Trophoblast cell (in vitro differentiated cells and primary cell): ENCODE results near the gene ADNP2.

ENCODE experiments used
- DNase-seq, 2 donors: peaks; one replicate each; pipeline ENCODE4 v3.0.0-alpha.2; 2016
- H2AFZ ChIP-seq: 2 replicates; pipeline ENCODE4 v1.6.1; 2013; ENCODE audit warnings: low read length, moderate library complexity, mild to moderate bottlenecking; ENCODE audit not compliant: insufficient read depth, poor library complexity
- H2AK5ac ChIP-seq: 2 replicates; pipeline ENCODE4 v1.6.1; 2013; ENCODE audit warnings: mild to moderate bottlenecking, low read length
- H2BK120ac ChIP-seq: 2 replicates; pipeline ENCODE4 v1.6.1; 2013; ENCODE audit warnings: low read length, mild to moderate bottlenecking, moderate library complexity; ENCODE audit not compliant: insufficient read depth, poor library complexity
- H2BK12ac ChIP-seq: 2 replicates; pipeline ENCODE4 v1.6.1; 2013; ENCODE audit warnings: mild to moderate bottlenecking, low read length, moderate library complexity
- H2BK5ac ChIP-seq: 2 replicates; pipeline ENCODE4 v1.6.1; 2013; ENCODE audit warnings: low read length, low read depth, moderate library complexity, mild to moderate bottlenecking; ENCODE audit not compliant: poor library complexity
- H3K14ac ChIP-seq: 2 replicates; pipeline ENCODE4 v1.6.1; 2013; ENCODE audit warnings: mild to moderate bottlenecking, low read length
- H3K18ac ChIP-seq: 2 replicates; pipeline ENCODE4 v1.6.1; 2013; ENCODE audit warnings: mild to moderate bottlenecking, low read length
- H3K23ac ChIP-seq: 2 replicates; pipeline ENCODE4 v1.6.1; 2013; ENCODE audit warnings: low read length
- H3K27ac ChIP-seq: 2 replicates; pipeline ENCODE4 v1.5.1; 2013; ENCODE audit warnings: low read depth, mild to moderate bottlenecking, inconsistent platforms, low read length, moderate library complexity
- H3K27me3 ChIP-seq: 2 replicates; pipeline ENCODE4 v1.6.1; 2013; ENCODE audit warnings: inconsistent platforms, mild to moderate bottlenecking, low read length, moderate library complexity; ENCODE audit not compliant: insufficient read depth
- H3K36me3 ChIP-seq, 2 experiments: 1 replicate in 1 of 2; 2 replicates in 1 of 2; pipeline ENCODE4 v1.6.1; 2013; ENCODE audit warnings: low read length in 2 of 2, mild to moderate bottlenecking in 2 of 2, moderate library complexity in 1 of 2; ENCODE audit not compliant: insufficient read depth in 2 of 2, control insufficient read depth in 1 of 2
- H3K4ac ChIP-seq: 2 replicates; pipeline ENCODE4 v1.6.1; 2013; ENCODE audit warnings: low read depth, mild to moderate bottlenecking, low read length, moderate library complexity
- H3K4me1 ChIP-seq, 2 experiments: 1 replicate in 1 of 2; 2 replicates in 1 of 2; pipeline ENCODE4 v1.6.1; 2013; ENCODE audit warnings: low read length in 2 of 2, mild to moderate bottlenecking in 2 of 2, moderate library complexity in 1 of 2; ENCODE audit not compliant: insufficient read depth in 2 of 2, control insufficient read depth in 1 of 2
- H3K4me2 ChIP-seq: 2 replicates; pipeline ENCODE4 v1.6.1; 2013; ENCODE audit warnings: inconsistent platforms, mild to moderate bottlenecking, low read length, moderate library complexity
- H3K4me3 ChIP-seq: 2 replicates; pipeline ENCODE4 v1.5.1; 2013; ENCODE audit warnings: mild to moderate bottlenecking, low read depth, low read length, inconsistent platforms
- H3K79me1 ChIP-seq: one replicate; pipeline ENCODE4 v1.6.1; 2013; ENCODE audit warnings: low read length
- H3K79me2 ChIP-seq: 2 replicates; pipeline ENCODE4 v1.6.1; 2013; ENCODE audit warnings: low read length, mild to moderate bottlenecking; ENCODE audit not compliant: control insufficient read depth, insufficient read depth, poor library complexity
- H3K9ac ChIP-seq: 2 replicates; pipeline ENCODE4 v1.6.1; 2013; ENCODE audit warnings: mild to moderate bottlenecking, low read length
- H3K9me3 ChIP-seq: 2 replicates; pipeline ENCODE4 v1.6.1; 2013; ENCODE audit warnings: low read depth, mild to moderate bottlenecking, control low read depth, inconsistent platforms, low read length; ENCODE audit not compliant: insufficient read depth
- H4K12ac ChIP-seq: 2 replicates; pipeline ENCODE4 v1.6.1; 2013; ENCODE audit warnings: low read depth, mild to moderate bottlenecking, low read length, moderate library complexity
- H4K8ac ChIP-seq: 2 replicates; pipeline ENCODE4 v1.6.1; 2013; ENCODE audit warnings: low read depth, mild to moderate bottlenecking, low read length, moderate library complexity
- H4K91ac ChIP-seq: one replicate; pipeline ENCODE4 v1.6.1; 2013; ENCODE audit warnings: low read depth, mild to moderate bottlenecking, low read length, moderate library complexity
- WGBS: extraction: QIAGEN DNeasy Blood & Tissue Kit; methylation state at CpG from one replicate; pipeline ENCODE4 v1.1.7; 2013; ENCODE audit warnings: missing lambda C conversion rate; ENCODE audit not compliant: insufficient read length, insufficient coverage; ENCODE audit errors: extremely low coverage; 5-methylcytosine and 5-hydroxymethylcytosine counted together

The ADNP2 gene

GRCh38 chr18:80067897-80068296, 41.2 kb upstream of the ADNP2 start:
- no peak for DNase-seq
- H3K79me1 ChIP-seq = no peaks in the 10 kb centered on the region
- no peak overlapping the region for H3K4me3 ChIP-seq
- no peaks in the 10 kb centered on the region for H3K79me2 ChIP-seq
- WGBS = no CpG with 5 or more reads among the region's 10 CpGs
- no peak overlapping the region for H4K8ac ChIP-seq
- H3K9me3 ChIP-seq = peaks cover 7% of the 10 kb centered on the region
- no peak overlapping the region for H4K12ac ChIP-seq
- no peak overlapping the region for H3K18ac ChIP-seq
- no peak overlapping the region for H3K23ac ChIP-seq
- no peaks in the 10 kb centered on the region for H3K36me3 ChIP-seq
- H2AK5ac ChIP-seq = no peak overlapping the region
- H3K14ac ChIP-seq = no peak overlapping the region
- no peak overlapping the region for H2BK120ac ChIP-seq
- H4K91ac ChIP-seq = no peak overlapping the region
- no peaks in the 10 kb centered on the region for H3K4me1 ChIP-seq
- H2AFZ ChIP-seq = no peak overlapping the region
- H3K27ac ChIP-seq = no peak overlapping the region
- H3K4ac ChIP-seq = no peak overlapping the region
- no peaks in the 10 kb centered on the region for H3K27me3 ChIP-seq
- no peak overlapping the region for H3K4me2 ChIP-seq
- no peak overlapping the region for H3K9ac ChIP-seq
- no peak overlapping the region for H2BK12ac ChIP-seq
- no peak overlapping the region for H2BK5ac ChIP-seq

DNA sequence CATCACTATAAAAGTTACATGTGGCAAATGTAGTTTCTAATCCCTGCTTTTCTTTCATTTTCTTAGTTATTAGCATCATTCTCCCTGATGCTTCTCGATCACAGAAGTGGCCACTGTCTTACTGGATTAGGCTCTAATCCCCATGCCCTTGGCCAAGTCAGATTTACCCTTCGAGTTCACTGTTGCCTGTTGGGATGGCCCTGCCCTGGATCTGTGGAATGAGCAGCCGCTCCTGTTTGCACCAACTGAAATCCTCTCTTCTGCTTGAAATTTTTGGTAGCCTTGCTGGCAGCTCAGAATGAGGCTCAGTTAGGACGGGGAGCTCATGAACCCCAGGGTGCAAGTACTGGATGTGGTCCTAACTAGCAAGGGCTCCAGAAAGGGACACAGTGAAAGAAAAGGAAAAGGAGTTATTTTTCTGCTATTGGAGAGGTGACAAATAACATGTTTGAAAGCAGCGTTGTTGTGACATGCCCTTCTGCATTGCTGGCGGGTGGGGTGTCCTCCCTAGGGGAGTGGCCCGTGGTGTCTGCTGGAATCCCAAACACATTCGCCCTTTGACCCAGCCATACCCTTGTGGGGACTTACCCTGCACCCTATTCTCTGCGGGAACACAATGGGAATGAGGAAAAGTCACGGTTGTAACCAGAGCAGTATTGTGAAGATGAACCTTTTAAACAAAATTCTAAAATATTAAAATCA, 40.3 kb upstream of the ADNP2 start:
- H3K4ac ChIP-seq = no peak overlapping the region
- H3K4me3 ChIP-seq = no peak overlapping the region
- no CpG with 5 or more reads among the region's 10 CpGs for WGBS
- no peaks in the 10 kb centered on the region for H3K27me3 ChIP-seq
- H2AFZ ChIP-seq = no peak overlapping the region
- peaks cover 9% of the 10 kb centered on the region for H3K9me3 ChIP-seq
- no peaks in the 10 kb centered on the region for H3K4me1 ChIP-seq
- H3K4me2 ChIP-seq = no peak overlapping the region
- no peaks in the 10 kb centered on the region for H3K79me1 ChIP-seq
- no peaks in the 10 kb centered on the region for H3K79me2 ChIP-seq
- H3K23ac ChIP-seq = no peak overlapping the region
- H2BK120ac ChIP-seq = no peak overlapping the region
- no peak overlapping the region for H3K27ac ChIP-seq
- no peak for DNase-seq
- H2AK5ac ChIP-seq = no peak overlapping the region
- H4K8ac ChIP-seq = no peak overlapping the region
- no peak overlapping the region for H3K9ac ChIP-seq
- H2BK12ac ChIP-seq = no peak overlapping the region
- no peak overlapping the region for H4K12ac ChIP-seq
- no peak overlapping the region for H3K14ac ChIP-seq
- no peak overlapping the region for H2BK5ac ChIP-seq
- no peak overlapping the region for H3K18ac ChIP-seq
- H4K91ac ChIP-seq = no peak overlapping the region
- H3K36me3 ChIP-seq = no peaks in the 10 kb centered on the region

DNA sequence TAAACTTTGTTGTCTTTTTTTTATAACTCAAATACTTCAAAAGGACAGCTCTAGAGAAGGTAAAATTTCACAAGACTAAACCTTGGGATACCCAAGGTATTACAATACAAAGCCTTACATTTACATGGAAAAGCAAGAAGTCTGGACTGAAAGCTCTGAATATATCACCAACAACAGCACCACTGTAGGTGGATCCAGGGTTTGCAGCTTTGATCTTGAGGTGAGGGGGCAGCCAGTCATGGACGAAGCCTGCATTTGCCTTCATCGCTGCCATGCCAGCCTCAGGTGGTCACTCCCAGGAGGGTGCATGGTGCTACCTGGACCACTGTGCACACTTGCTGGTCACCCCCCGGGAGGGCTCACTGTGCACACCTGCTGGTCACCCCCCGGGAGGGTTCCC, 38.2 kb upstream of the ADNP2 start:
- H3K9me3 ChIP-seq = peaks cover 9% of the 10 kb centered on the region
- H3K23ac ChIP-seq = no peak overlapping the region
- DNase-seq = no peak
- H3K4me1 ChIP-seq = no peaks in the 10 kb centered on the region
- H4K8ac ChIP-seq = no peak overlapping the region
- H3K27ac ChIP-seq = no peak overlapping the region
- H3K79me2 ChIP-seq = no peaks in the 10 kb centered on the region
- no peak overlapping the region for H4K91ac ChIP-seq
- H3K9ac ChIP-seq = no peak overlapping the region
- no peak overlapping the region for H3K18ac ChIP-seq
- H2BK5ac ChIP-seq = no peak overlapping the region
- no peak overlapping the region for H4K12ac ChIP-seq
- H2BK12ac ChIP-seq = no peak overlapping the region
- no peak overlapping the region for H3K4me3 ChIP-seq
- H3K4ac ChIP-seq = no peak overlapping the region
- H3K4me2 ChIP-seq = no peak overlapping the region
- H3K36me3 ChIP-seq = no peaks in the 10 kb centered on the region
- no peaks in the 10 kb centered on the region for H3K27me3 ChIP-seq
- no peak overlapping the region for H3K14ac ChIP-seq
- no peaks in the 10 kb centered on the region for H3K79me1 ChIP-seq
- H2BK120ac ChIP-seq = no peak overlapping the region
- no peak overlapping the region for H2AFZ ChIP-seq
- H2AK5ac ChIP-seq = no peak overlapping the region
- no CpG with 5 or more reads among the region's 4 CpGs for WGBS

- no CpG with 5 or more reads among the region's 5 CpGs for WGBS
These were observed 34.9 kb upstream of the ADNP2 start for GRCh38 chr18:80074183-80074582.

More at GRCh38 chr18:80074183-80074582, 34.9 kb upstream of the ADNP2 start:
- Histone ChIP-seq H3K79me1 (no peaks in the 10 kb centered on the region), H3K27ac (no peak overlapping the region), H3K4me1 (no peaks in the 10 kb centered on the region), H2BK5ac (no peak overlapping the region), H3K36me3 (no peaks in the 10 kb centered on the region), H4K8ac (no peak overlapping the region), H2AK5ac (no peak overlapping the region), H3K9me3 (peaks cover 16% of the 10 kb centered on the region), H3K18ac (no peak overlapping the region), H2AFZ (no peak overlapping the region), H3K4me3 (no peak overlapping the region), H3K14ac (no peak overlapping the region), H3K23ac (no peak overlapping the region), H4K12ac (no peak overlapping the region), H2BK120ac (no peak overlapping the region), H4K91ac (no peak overlapping the region), H2BK12ac (no peak overlapping the region), H3K27me3 (no peaks in the 10 kb centered on the region), H3K4ac (no peak overlapping the region), H3K9ac (no peak overlapping the region), H3K79me2 (no peaks in the 10 kb centered on the region), H3K4me2 (no peak overlapping the region)
- no peak for DNase-seq
